Measurements from ENCODE around the gene NOS2.

The NOS2 gene

DNA sequence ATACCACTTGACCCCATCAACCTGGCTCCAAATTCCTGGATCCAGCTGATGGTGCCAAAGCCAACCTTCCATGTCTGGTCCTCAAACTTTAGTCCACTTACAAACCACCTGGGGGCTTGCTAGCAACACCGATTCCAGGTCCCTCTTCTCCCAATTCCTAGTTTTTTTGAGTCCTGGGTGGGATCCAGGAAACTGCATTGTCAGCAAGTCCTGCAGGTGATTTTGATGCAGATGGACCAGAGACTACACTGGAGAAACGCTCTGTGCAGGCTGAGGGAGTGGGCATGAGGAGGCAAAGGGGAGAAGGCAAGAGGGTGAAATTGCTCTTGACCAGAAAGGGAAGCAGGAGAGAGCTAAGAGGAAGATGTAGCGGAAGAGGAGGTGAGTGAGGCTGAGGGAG, 21.0 kb upstream of the NOS2 start:
- in situ Hi-C loops (cut with HindIII; ENCODE audit: low sequenced_read_pairs) = no loop called here

DNA sequence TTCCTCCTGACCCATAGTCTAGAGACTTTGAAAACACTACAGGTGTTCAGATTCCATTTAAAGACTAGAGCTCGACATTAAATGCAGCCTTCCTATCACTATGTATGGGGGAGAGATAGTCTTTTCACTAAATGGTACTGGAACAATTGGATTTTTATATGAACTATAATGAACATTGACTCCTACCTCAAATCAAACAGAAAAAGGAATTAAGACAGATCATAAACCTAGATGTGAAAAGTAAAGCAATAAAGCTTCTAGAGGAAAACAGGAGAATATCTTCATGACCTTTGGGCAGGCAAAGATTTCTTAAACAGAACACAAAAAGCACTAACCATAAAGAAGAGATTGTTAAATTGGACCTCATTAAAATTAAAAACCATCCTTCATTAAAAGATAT, 18.8 kb upstream of the NOS2 start:
- in situ Hi-C loops (cut with HindIII; ENCODE audit: low sequenced_read_pairs) = no loop called here

DNA sequence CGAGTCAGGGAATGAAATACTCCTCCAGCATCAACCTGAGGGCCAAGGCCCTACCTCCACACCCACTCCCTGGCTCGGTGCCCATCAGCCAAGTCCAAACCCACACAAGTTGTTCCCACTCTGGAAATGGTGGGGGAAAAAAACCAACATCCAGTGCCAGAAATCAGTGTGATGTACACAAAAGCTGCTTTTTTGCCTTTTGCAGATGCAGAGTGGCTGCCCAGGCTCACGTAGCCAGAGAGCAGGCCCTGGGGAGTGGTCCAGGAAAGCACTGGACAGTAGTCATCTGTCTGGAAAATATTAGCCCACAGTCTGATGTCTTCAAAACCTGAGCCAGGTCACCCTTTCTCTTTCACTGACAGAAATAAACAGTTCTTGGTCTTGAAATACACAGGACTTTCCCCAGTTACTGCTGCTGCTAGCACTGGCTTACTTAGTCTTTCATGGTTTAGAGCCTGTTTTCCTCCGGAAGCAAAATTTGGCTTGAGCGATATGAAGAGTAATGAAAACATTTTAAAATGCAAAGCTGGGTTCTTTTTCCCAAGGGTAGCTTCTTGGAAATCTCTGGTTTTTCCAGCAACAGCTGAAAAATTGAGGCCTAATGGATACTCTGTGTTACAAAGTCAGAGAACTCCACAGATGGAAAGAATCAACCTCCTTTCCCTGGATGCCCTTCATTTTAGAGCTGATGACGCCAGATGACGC, 18.2 kb upstream of the NOS2 start:
- in situ Hi-C loops (cut with HindIII; ENCODE audit: low sequenced_read_pairs) = no loop called here

DNA sequence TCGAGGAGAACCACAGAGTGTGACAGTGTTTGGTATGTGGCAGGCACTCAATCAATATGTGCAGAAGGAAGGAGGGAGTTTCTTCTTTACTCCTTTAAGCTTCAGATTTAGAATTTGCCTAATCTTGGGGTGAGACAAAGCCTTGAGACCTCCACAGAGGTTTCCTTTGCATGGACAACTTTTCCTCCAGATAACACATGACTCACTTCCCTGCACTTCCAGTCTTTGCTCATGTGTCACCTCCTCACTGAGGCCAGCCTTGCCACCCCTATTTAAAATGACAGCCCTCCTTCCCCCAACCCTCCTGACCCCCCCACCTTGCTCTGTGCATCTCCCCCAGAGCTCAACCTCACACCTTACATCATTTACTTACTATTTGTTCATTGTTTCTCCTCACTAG, 17.4 kb upstream of the NOS2 start:
- in situ Hi-C loops (cut with HindIII; ENCODE audit: low sequenced_read_pairs) = no loop called here

DNA sequence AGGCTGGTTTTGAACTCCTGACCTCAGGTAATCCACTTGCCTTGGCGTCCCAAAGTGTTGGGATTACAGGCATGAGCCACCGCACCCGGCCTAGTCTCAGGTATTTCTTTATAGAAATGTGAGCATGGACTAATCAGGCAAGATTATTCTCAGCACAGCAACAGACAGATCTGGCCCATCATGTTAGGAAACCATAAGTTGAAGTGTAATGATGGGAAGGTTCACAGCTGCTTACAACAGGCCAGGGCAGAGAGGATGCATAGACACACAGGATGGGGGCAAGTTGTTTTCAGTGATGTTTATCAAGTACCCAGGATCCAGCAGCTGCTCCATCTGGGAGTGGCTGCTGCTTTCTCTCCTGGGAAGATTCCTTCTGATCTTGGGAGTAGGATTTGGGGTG, 16.6 kb upstream of the NOS2 start:
- in situ Hi-C loops (cut with HindIII; ENCODE audit: low sequenced_read_pairs) = no loop called here

DNA sequence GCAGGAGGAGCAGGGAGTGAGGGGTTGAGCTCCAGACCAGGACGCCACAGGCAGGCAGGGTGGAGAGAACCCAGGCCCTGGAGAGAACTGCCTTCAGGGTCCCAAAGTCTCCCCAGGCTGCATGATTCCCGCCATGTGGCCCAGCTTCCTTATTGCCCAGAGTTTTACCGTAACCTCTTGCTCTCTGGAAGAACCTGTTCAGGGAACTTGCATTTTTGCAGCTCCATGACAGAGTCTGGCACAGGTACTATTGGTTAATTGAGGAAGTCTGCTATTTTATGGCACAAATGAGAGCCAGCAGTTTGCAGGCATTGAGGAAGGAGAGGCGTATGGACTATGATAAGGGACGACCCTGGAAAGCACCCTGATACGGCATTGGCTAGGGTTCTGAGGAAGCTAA, 11.6 kb upstream of the NOS2 start:
- in situ Hi-C loops (cut with HindIII; ENCODE audit: low sequenced_read_pairs) = no loop called here

DNA sequence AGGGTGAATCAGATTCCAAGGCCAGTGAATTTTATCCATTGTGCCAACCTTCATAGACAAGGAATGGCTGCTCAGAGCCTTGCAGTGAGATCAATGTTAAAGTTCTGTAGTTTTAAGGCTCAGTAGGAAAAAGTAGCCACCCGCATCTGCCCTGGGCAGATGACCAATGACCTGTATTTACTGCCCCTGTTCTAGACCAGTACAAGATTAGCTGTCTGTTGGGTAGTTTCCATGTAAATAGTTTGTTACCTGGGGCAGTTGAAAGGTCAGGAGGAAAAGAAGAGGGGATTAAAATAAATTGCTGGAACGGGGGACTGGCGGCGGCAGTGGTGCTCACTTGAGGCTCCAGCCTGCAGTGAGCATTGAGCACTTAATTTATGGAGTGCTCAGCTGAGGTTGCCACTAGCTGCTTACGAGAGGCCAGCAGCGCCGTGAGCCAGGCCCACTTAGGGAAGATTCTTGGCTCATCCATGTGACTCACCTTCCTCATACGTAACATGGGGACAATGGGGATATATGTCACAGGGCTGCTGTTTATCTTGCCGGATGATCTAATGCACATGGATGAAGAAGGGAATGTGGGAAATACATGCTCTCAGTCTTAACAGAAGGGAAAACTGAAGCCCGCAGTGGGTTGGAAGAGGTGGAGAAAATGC, 10.7 kb upstream of the NOS2 start:
- in situ Hi-C loops (cut with HindIII; ENCODE audit: low sequenced_read_pairs) = no loop called here

DNA sequence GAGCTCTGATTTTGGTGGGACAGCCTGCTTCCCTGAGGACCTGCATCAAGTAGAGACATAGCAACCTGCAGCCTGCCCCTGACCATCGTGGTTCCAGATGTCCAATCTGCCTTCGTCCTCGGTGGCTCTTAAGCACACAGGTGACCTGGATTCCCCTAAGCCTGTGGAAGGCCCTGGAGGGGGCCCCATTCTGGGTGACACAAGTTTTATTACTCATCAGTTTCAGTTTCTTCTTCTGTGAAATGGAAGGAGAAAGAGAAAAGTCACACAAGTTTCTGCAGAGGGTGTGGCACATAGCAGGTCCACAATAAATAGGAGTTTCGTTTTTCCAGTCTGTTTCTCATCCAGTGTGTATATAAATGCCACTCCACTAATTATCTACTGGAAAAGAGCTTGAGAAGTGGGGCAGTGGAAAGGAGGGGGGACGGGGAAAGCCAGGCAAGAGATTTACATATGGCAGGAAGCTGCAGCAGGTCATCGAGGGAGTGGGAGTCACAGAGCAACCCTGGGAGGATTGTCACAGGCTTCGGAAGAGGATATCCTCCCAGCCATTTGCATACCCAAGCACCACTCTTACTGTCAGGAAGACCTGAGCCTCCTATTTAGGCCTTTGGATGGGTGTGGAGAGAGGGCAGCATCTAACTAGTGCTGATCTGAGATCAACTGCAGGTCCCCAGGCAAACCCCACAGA, 10.0 kb upstream of the NOS2 start:
- in situ Hi-C loops (cut with HindIII; ENCODE audit: low sequenced_read_pairs) = no loop called here

DNA sequence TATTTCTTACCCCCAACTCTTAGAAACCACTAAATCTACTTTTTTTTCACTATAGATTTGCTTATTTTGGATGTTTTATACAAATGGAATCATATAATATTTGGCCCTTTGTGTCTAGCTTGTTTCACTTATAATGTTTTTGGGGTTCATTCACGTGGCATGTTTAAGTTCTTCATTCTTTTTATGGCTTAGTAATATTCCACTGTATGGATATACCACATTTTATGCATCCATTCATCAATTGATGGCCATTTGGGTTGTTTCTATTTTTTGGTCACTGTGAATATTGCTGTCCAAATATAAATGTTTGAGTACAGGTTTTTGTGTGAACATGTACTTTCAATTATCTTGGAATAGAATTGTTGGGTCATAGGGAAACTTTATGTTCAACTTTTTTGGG, 9.2 kb upstream of the NOS2 start:
- in situ Hi-C loops (cut with HindIII; ENCODE audit: low sequenced_read_pairs) = loop anchor here (5.0 kb wide), 1 partner anchor 93 kb away; no protein-coding TSS in a partner anchor

DNA sequence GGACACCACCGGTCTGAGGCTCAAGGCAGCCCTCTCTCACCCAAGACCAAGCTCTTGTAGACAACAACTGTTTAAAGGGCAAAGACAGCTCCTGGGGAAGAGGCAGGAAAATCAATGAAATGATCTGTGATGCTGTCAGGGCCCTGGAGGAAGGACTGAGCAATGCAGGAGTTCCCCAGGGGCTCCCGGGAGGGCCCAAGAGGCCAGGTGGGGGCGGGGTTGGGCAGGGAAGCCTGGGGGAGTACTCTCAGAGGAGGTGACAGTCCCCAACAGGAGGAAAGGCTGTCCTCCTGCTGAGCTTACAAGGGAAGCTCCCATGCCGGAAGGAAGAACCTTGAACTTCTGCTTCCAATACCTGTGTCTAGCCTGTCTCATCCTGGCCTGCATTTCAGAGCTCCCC, 8.3 kb upstream of the NOS2 start:
- in situ Hi-C loops (cut with HindIII; ENCODE audit: low sequenced_read_pairs) = loop anchor here (5.0 kb wide), 1 partner anchor 94 kb away; no protein-coding TSS in a partner anchor

DNA sequence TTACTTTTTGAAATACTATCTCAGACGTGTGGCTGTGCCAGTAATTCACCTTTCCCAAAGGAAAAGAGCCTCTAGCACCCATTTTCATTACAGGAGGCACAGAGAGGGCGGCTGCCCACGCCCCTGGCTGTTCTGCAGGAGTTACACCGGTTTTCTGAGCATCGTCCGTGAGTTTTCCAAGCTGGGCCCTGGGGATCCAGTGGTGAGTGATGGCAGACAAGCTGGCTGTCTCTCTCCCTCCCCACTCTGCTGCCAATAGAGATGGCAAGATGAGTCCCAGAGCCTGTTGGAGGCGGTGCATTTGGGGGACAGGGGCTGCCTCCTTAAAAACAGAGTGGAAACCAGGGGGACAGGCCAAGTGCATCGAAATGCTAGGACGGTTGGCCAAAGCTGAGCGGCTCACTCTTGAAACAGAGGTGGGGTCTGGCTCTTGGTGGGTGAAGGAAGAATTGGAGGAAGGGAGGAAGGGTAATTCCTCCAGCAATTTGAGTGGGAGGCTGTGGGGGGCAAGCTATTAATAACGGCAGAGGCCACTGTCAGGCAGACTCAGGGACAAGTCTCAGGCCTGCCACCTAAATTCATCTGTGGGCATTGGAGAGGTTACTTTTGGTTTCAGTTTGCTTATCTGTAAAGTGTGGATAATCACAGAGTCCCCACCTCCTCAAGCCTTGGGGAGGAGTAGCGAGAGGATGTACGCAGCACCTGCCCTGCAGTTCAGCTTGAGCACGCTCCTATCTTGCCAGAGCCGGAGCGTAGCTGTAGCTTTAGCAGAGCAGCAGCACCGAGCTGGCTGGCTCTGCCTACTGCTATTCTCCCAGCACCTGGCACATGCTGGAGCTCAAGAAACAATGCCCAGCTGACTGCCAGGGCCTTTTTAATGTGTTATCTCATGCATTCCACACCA, 7.5 kb upstream of the NOS2 start:
- in situ Hi-C loops (cut with HindIII; ENCODE audit: low sequenced_read_pairs) = loop anchor here (5.0 kb wide), 1 partner anchor 94 kb away; no protein-coding TSS in a partner anchor

DNA sequence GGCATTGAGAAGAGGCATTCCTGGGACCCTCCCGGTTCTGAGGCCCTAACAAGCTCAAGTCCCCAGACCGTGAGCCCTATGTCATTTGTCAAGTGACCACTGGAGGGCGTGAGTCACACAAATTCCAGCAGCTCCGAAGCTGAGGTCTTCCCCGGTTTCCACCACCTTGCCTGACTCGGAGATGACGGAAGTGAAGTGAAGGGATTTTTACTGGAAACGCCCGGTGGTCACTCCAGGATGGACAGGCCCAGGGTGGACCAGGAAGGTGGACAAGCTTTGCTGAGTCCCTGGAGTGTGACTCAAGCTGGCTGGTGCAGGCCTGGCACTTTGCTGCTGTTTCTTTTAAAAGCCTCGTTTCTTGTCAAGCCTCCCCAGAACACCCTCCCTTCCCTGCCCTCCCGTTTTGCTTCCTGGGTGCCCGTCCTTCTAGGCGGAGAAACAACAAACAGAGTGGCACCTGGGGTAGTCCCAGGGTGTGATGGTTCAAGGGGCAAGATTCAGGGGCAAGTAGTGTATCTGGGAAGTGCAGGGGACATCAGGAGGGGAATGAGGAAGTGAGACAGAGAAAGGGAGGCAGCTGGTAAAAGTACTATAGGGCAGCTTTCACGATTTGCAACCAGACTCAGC, 5.3 kb upstream of the NOS2 start:
- in situ Hi-C loops (cut with HindIII; ENCODE audit: low sequenced_read_pairs) = loop anchor here (5.0 kb wide), 1 partner anchor 97 kb away; no protein-coding TSS in a partner anchor

DNA sequence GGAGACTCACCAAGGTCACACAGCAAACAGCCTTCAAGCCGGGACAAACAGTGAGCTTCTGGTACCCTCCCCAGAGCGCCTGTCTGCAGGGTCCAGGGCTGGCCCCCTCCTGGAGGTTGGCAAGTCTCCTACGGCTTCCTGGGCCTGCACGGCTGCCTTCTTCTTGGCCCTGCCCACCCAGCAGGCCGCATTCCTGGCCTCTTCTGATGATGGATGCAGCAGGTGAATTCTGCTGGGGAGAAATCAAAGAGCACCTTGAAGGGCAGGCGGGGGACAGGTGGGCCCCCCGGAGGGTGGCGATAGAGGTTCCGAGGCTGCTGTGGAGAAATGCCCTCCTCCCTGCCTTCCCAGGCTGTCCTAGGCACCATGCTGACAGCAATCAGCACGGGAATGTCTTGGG, 3.8 kb upstream of the NOS2 start:
- in situ Hi-C loops (cut with HindIII; ENCODE audit: low sequenced_read_pairs) = no loop called here

DNA sequence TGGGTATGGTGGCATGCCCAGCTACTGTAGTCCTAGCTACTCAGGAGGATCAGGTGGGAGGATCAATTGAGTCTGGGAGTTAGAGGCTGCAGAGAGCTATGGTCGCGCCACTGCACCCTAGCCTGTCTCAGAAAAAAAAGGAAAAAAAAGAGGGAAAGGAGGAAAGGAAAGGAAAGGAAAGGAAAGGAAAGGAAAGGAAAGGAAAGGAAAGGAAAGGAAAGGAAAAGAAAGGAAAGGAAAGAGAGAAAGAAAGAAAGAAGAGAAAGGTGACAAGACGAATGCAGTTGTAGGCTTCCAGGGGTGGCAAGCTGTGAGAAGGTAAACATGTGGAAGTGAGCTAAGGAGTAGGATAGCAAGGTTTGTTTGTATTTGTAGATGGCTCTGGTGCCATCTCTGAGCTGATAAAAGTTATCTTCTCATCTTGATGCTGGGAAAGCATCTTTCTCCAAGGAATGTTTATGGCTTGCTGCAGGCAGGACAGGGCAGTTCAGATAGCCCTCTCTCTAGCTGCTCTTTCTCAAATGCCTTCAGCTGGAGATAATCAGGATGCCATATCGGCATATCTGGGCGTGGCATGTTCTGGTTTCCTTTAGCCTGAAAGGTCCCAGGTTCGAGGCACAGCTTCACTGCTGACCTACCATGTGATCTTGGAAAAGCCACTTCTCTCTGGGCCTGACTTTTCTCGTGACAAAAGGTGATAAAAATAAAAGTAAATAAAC, 2.8 kb upstream of the NOS2 start:
- in situ Hi-C loops (cut with HindIII; ENCODE audit: low sequenced_read_pairs) = no loop called here

DNA sequence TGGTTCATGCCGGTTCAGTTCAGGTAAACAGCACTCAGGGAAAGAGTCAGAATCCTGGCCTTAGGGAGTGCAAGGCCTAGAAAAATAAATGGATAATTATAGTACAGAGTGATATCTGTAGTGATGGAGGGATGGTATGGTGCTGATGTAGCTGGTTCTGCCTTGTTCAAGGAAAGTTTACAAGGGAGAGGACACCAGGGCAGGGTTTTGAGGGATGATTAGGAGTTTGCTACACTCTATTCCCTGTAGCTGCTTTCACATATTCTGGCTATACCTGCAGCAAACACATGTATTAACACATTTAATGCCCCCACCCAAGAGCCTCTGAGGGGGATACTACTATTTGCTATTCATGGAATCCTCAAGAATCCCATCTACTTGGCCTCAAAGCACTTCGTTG, 1.7 kb upstream of the NOS2 start:
- in situ Hi-C loops (cut with HindIII; ENCODE audit: low sequenced_read_pairs) = no loop called here

DNA sequence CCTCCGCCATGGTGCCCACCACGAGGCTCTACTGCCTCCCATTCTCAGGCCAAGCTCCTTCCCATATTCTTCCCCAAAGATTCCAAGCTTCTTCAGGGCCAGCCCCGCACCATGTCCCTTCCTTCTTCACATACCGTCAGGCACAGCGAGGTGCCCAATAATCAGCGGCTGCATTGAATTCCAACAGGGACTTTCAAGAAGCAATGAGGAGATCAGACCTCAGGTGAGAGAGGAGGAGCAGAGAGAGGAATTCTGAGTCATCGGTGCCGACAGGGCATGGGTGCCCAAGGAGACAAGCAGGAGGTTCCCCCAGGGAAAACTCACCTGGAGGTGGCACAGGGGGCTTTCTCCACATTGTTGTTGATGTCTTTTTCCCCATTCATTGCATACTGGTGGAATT, 2.0 kb downstream of the NOS2 start:
- in situ Hi-C loops (cut with HindIII; ENCODE audit: low sequenced_read_pairs) = no loop called here

DNA sequence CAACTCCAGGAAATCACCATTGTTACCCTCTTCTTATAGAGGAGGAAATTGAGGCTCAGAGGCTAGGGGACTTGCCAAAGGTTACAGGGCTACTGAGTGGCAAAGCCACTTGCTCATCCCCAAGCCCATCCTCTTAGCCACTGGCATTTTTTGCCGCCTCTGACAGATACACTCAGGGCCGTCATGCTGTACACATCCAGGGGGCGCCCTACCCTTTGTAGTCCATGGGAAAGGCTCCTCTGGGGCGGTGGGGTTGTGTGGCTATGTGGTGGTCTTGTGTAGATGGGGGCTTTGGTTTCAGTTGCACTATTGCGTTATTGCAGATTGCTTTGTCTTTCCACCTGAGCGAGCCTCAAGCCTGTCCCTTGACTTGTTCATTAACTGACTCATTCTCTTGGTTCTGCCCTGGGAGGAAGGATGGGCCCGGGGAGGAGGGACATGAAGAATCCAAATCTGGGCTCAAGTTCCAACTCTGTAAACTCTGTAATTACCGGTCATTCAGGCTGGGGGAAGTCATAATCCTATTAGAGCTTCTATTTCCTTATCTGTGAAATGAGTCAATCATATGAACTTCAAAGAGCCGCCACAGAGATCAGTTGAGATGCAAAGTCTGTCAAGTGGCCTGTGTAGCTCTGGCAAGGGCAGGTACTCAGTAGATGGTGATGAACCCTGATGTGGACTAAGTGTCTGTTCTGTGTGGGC, 2.8 kb downstream of the NOS2 start:
- in situ Hi-C loops (cut with HindIII; ENCODE audit: low sequenced_read_pairs) = no loop called here

DNA sequence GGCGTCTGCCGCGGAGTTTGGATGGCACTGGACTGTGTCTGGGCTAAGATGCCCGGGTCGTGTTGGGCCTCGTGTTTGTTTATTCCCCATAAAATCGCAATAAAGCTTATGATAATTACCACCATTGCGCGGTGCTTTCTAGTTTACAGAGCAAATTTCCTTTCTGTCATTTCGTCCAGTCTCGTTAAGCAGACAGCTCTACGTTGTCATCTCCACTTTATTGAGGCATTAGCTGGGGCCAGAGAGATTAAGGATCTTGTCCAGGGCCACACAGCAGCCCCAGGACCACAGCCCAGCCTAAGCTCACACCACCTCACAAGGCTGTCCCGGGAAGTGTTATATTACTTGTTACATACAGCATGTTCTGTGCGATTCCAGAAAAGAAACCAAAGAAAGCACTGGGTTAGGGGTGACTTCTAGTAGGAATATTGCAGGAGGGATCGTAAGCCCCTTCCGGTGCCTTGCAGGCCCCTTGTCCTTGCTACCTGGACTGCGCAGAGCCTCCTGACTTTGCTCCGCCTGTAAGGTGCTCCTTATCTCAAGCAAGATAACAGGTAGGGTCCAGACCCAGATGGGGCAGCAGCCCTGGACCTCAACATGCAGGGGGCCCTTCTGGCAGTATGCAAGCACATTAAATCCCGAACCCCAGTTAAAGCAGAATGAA, 6.3 kb downstream of the NOS2 start:
- in situ Hi-C loops (cut with HindIII; ENCODE audit: low sequenced_read_pairs) = loop anchor here (5.0 kb wide), 1 partner anchor 63 kb away; no protein-coding TSS in a partner anchor

Measured in DLD1 (cell line).